Neural progenitor cell (in vitro differentiated cells): Measurements from ENCODE around the gene RERE. TPM values are rescaled to one million over a fixed set of nuclear protein-coding genes. Genes with fewer than 3 reads are reported as not detected.
A peak's percentile ranks its signal among the peaks of the same experiment; 100 is the strongest.

Source experiments
- DNase-seq: peaks from one replicate; pipeline ENCODE4 v3.0.0-alpha.2; 2016; ENCODE audit warnings: low spot score
- H2AFZ ChIP-seq: fragments of 200-600 bp; sonication (generic); replicated peaks from 2 replicates; pipeline ENCODE4 v1.6.1; 2016; ENCODE audit warnings: antibody characterized with exemption
- H3F3A ChIP-seq: fragments of 200-600 bp; sonication (generic); 2 replicates; pipeline ENCODE4 v1.6.1; 2016; ENCODE audit warnings: antibody characterized with exemption, low read depth
- H3K27ac ChIP-seq: fragments of 200-600 bp; sonication (generic); 2 replicates; pipeline ENCODE4 v1.5.1; 2016; ENCODE audit warnings: mild to moderate bottlenecking
- H3K27me3 ChIP-seq: fragments of 200-600 bp; sonication (generic); 2 replicates; pipeline ENCODE4 v1.6.1; 2016; ENCODE audit warnings: mild to moderate bottlenecking, moderate library complexity
- H3K36me3 ChIP-seq: fragments of 200-600 bp; sonication (generic); 2 replicates; pipeline ENCODE4 v1.5.1; 2016
- H3K4me1 ChIP-seq: fragments of 200-600 bp; sonication (generic); 2 replicates; pipeline ENCODE4 v1.6.1; 2016; ENCODE audit warnings: mixed run types
- H3K4me2 ChIP-seq: fragments of 200-600 bp; sonication (generic); 2 replicates; pipeline ENCODE4 v1.6.1; 2016
- H3K4me3 ChIP-seq: fragments of 200-600 bp; sonication (generic); 2 replicates; pipeline ENCODE4 v1.5.1; 2016
- H3K79me2 ChIP-seq: fragments of 200-600 bp; sonication (generic); 2 replicates; pipeline ENCODE4 v1.6.1; 2016; ENCODE audit warnings: low read depth
- H3K9ac ChIP-seq: fragments of 200-600 bp; sonication (generic); 2 replicates; pipeline ENCODE4 v1.6.1; 2016
- H3K9me3 ChIP-seq: fragments of 200-600 bp; sonication (generic); 2 replicates; pipeline ENCODE4 v1.5.1; 2016; ENCODE audit warnings: low read depth
- H4K20me1 ChIP-seq: fragments of 200-600 bp; sonication (generic); 2 replicates; pipeline ENCODE4 v1.6.1; 2016; ENCODE audit warnings: low read depth
- H3K27ac Mint-ChIP-seq: 3 replicates; pipeline ENCODE4 v1.8.0; 2021; ENCODE audit warnings: mixed read lengths
- H3K27me3 Mint-ChIP-seq: 2 replicates; pipeline ENCODE4 v1.8.0; 2022; ENCODE audit warnings: low read depth, mild to moderate bottlenecking, inconsistent platforms, moderate library complexity, mixed read lengths; ENCODE audit not compliant: insufficient read depth
- H3K36me3 Mint-ChIP-seq: 3 replicates; pipeline ENCODE4 v1.8.0; 2021; ENCODE audit warnings: mixed read lengths
- H3K4me1 Mint-ChIP-seq: 3 replicates; pipeline ENCODE4 v1.8.0; 2021; ENCODE audit warnings: mixed read lengths
- H3K4me3 Mint-ChIP-seq: 3 replicates; pipeline ENCODE4 v1.8.0; 2021; ENCODE audit warnings: mild to moderate bottlenecking, moderate library complexity, mixed read lengths
- H3K9me3 Mint-ChIP-seq: 3 replicates; pipeline ENCODE4 v1.8.0; 2020; ENCODE audit warnings: mixed read lengths
- CTCF ChIP-seq: fragments of 200-600 bp; sonication (generic); IDR thresholded peaks from 2 replicates; pipeline ENCODE4 v1.5.1; 2017; ENCODE audit warnings: antibody characterized with exemption, mild to moderate bottlenecking
- EZH2 ChIP-seq: fragments of 200-600 bp; sonication (generic); IDR thresholded peaks from 2 replicates; pipeline ENCODE4 v1.6.1; 2017; ENCODE audit warnings: antibody characterized with exemption, mild to moderate bottlenecking, moderate library complexity
- EZH2phosphoT487 ChIP-seq: fragments of 200-600 bp; sonication (generic); IDR thresholded peaks from 2 replicates; pipeline ENCODE4 v1.6.1; 2017; ENCODE audit warnings: antibody characterized with exemption
- total RNA-seq: library from RNA; depleted of rRNA; stranded (reverse); fragments of >200 nt; gene quantifications from 2 replicates; pipeline ENCODE4 v1.2.3, GENCODE V29; 2015; ENCODE audit warnings: low replicate concordance

The RERE gene
- total RNA-seq, 1 donor from 2014 or later: 29.8 TPM

DNA sequence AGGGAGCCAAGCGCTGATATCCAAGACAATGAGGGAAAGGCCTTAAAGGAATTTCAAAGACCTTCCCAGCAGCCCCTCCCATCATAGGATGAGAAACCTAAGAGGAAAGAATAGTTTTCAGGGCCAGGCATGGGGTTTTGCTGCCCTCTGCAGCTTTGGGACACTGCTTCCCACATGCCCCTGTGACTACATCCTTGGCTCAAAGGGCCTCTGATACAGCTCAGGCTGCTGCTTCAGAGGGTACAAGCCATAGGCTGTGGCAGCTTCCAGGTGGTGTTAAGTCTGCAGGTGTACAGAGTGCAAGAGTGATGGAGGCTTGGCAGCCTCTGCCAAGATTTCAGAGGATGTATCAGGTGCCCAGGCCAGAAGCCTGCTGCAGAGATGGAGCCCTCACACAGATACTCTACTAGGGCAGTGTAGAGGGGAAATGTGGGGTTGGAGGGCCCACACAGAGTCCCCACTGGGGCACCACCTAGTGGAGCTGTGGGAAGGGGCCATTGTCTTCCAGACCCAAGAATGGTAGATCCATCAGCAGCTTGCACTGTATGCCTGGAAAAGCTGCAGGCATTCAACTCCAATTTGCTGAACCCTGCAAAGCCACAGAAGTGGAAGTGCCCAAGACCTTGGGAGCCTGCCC is 373.8 kb downstream of the RERE start:
- peaks cover 2% of the 10 kb centered on the region for H3K27me3 Mint-ChIP-seq

GRCh38 chr1:8441426-8441825 is 376.0 kb downstream of the RERE start:
- DNase-seq: no peak
- no peak overlapping the region for H3K9ac ChIP-seq
- H3K4me2 ChIP-seq: no peak overlapping the region
- peaks cover 42% of the 10 kb centered on the region for H3F3A ChIP-seq
- Mint-ChIP-seq H3K27ac (peak overlapping the region; percentile 30), H3K27me3 (peaks cover 2% of the 10 kb centered on the region), H3K4me1 (peaks cover 42% of the 10 kb centered on the region), H3K9me3 (peaks cover 10% of the 10 kb centered on the region), H3K36me3 (peaks cover 23% of the 10 kb centered on the region), H3K4me3 (no peak overlapping the region)
- H4K20me1 ChIP-seq: peaks cover 45% of the 10 kb centered on the region
- no peaks in the 10 kb centered on the region for H3K36me3 ChIP-seq
- no peaks in the 10 kb centered on the region for H3K9me3 ChIP-seq
- no peak overlapping the region for H3K4me3 ChIP-seq
- H3K79me2 ChIP-seq: peaks cover 30% of the 10 kb centered on the region
- no peaks in the 10 kb centered on the region for H3K27me3 ChIP-seq
- TF ChIP-seq CTCF: no peak
- TF ChIP-seq EZH2phosphoT487: no peak
- TF ChIP-seq EZH2: no peak
- H3K27ac ChIP-seq: peak overlapping the region; percentile 26
- H2AFZ ChIP-seq: no peak overlapping the region
- H3K4me1 ChIP-seq: peaks cover 34% of the 10 kb centered on the region

More for the DNA sequence above, 373.8 kb downstream of the RERE start:
- Mint-ChIP-seq H3K4me1 (peaks cover 30% of the 10 kb centered on the region), H3K9me3 (peaks cover 10% of the 10 kb centered on the region), H3K36me3 (peaks cover 36% of the 10 kb centered on the region), H3K4me3 (no peak overlapping the region), H3K27ac (no peak overlapping the region)
- peak; percentile 66 for DNase-seq
- H3K4me3 ChIP-seq: no peak overlapping the region
- no peak overlapping the region for H3K9ac ChIP-seq
- no peak overlapping the region for H3K4me2 ChIP-seq
- H3K27me3 ChIP-seq: no peaks in the 10 kb centered on the region
- no peak overlapping the region for H2AFZ ChIP-seq
- peaks cover 25% of the 10 kb centered on the region for H4K20me1 ChIP-seq
- H3K79me2 ChIP-seq: peaks cover 15% of the 10 kb centered on the region
- peak; percentile 38 for TF ChIP-seq CTCF
- no peak for TF ChIP-seq EZH2
- no peaks in the 10 kb centered on the region for H3K36me3 ChIP-seq
- H3K9me3 ChIP-seq: no peaks in the 10 kb centered on the region
- no peak overlapping the region for H3K27ac ChIP-seq
- H3K4me1 ChIP-seq: peaks cover 14% of the 10 kb centered on the region
- H3F3A ChIP-seq: peaks cover 39% of the 10 kb centered on the region

DNA sequence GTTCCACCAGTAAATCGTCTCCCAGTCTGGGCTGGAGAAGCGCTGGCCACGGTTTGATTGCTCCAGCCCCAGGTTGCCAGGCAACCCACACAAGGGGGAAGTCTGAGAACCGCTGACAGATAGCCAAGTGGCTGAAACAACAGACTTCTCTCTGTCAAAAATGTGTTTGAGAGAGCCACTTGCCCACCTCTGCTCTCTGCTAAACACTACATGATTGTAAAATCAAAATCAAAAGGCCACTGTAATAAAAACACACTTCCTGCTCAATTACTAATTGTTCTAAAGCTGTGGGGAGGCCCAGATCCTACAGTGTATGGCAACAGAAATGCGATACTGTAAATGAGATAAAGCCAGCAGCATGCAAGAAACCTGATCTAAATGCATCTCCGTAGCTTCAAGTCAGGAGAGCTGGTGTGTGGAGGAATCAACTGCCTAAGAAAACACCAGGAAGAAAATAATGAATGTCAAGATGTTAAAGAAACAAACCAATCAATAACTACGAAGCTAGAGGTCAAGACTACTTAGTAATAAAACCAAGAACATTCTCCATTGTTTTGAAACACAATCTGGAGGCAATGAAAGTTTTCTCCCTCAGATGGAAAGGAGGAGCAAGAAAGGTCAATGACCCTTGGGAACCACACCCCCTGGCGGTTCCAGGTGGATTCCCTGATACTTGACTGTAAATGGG is 378.3 kb downstream of the RERE start:
- Histone ChIP-seq H3K4me3 (peak overlapping the region; percentile 8), H3K4me2 (peak overlapping the region; percentile 59), H3F3A (peaks cover 31% of the 10 kb centered on the region), H3K79me2 (peaks cover 51% of the 10 kb centered on the region), H3K9ac (no peak overlapping the region), H3K4me1 (peaks cover 34% of the 10 kb centered on the region), H3K9me3 (no peaks in the 10 kb centered on the region), H4K20me1 (peaks cover 45% of the 10 kb centered on the region), H2AFZ (no peak overlapping the region), H3K27me3 (no peaks in the 10 kb centered on the region), H3K27ac (peak overlapping the region; percentile 54), H3K36me3 (no peaks in the 10 kb centered on the region)
- Mint-ChIP-seq H3K27ac (peak overlapping the region; percentile 31), H3K27me3 (peaks cover 5% of the 10 kb centered on the region), H3K4me1 (peaks cover 42% of the 10 kb centered on the region), H3K4me3 (peak overlapping the region; percentile 54), H3K9me3 (no peaks in the 10 kb centered on the region), H3K36me3 (peaks cover 18% of the 10 kb centered on the region)
- peak; percentile 80 for DNase-seq
- no peak for TF ChIP-seq EZH2phosphoT487
- peak; percentile 52 for TF ChIP-seq CTCF
- no peak for TF ChIP-seq EZH2
